Measurements from ENCODE around the gene HS3ST4. TPM values are rescaled to one million over a fixed set of nuclear protein-coding genes. Genes with fewer than 3 reads are reported as not detected.

Gene HS3ST4
- total and polyA plus RNA-seq, 2 experiments from 2014 or later: 0.44 to 2.1 TPM

GRCh38 chr16:25690552-25691143 is 1.1 kb upstream of the HS3ST4 start:
- Mint-ChIP-seq H3K4me3 (peak overlapping the region; percentile 80), H3K27ac (no peak overlapping the region), H3K9me3 (peaks cover 72% of the 10 kb centered on the region), H3K36me3 (ENCODE audit: low read depth) (peaks cover 4% of the 10 kb centered on the region; the same call in 2 of the 3 replicates), H3K27me3 (ENCODE audit: insufficient read depth, low read depth, poor library complexity) (peaks cover 20% of the 10 kb centered on the region), H3K4me1 (peaks cover 25% of the 10 kb centered on the region)
- peak; percentile 7; the same call in 1 of the 3 replicates for ATAC-seq
- Histone ChIP-seq H3K4me1 (ENCODE audit: insufficient read depth) (no peaks in the 10 kb centered on the region), H3F3A (replicated peaks; ENCODE audit: low read depth) (0 out of 2 replicates have a peak, but pooled peaks cover 4% of the 10 kb centered on the region), H3K79me2 (replicated peaks; ENCODE audit: insufficient read depth) (no peaks in the 10 kb centered on the region), H3K27me3 (ENCODE audit: insufficient read depth) (peaks cover 53% of the 10 kb centered on the region), H3K9me2 (ENCODE audit: insufficient read depth) (no peaks in the 10 kb centered on the region; the same call in 1 of the 2 replicates), H2AFZ (peak overlapping the region; percentile 95; the same call in 1 of the 2 replicates), H4K20me1 (replicated peaks; ENCODE audit: insufficient read depth) (peaks cover 7% of the 10 kb centered on the region; the same call in 1 of the 2 replicates), H3K36me3 (ENCODE audit: insufficient read depth) (no peaks in the 10 kb centered on the region), H3K4me3 (peak overlapping the region; percentile 71), H3K27ac (ENCODE audit: low read depth) (no peak overlapping the region), H3K4me2 (peak overlapping the region; percentile 89)
- DNase-seq (ENCODE audit: low spot score): peak; percentile 6
- TF ChIP-seq POLR2AphosphoS5 (IDR thresholded peaks at IDR 0.05; ENCODE audit: low read depth) (no peak), ZNF462 (CRISPR knock-in tag; IDR thresholded peaks at IDR 0.05) (no peak), CTCF (conservative IDR thresholded peaks at IDR 0.05; ENCODE audit: low read depth in 2 of 2) (0 out of 4 replicates have a peak, but pooled peaks of 1 of the 2 experiments have one; percentile 17), EZH2 (IDR thresholded peaks at IDR 0.05; ENCODE audit: low read depth, unreplicated experiment) (no peak)
